ENCODE measurements around the gene PTPRN2.

The PTPRN2 gene

DNA sequence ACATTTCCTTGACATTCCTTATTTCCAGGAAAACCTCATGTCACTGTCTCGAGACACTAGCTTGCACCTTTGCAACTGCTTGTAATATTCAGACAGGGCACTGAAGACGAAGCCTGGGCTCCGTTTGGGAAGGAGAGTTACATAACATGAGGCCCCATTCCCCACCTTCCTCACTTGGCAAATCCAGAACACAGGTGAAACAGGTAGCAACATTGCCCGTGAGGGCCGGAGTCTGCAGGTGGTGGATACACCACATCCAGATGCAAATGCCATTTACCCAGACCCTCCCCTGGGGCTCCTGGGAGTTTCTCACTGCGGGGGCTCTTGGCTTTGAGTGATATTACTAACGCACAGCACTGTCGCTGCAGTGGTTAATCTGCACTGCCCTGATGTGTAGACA, 491.0 kb downstream of the PTPRN2 start:
- H3K4me3 ChIP-seq (ENCODE audit: low read depth, low read length) = no peak overlapping the region
- DNase-seq (ENCODE audit: low read depth) = no peak
- TF ChIP-seq, protein P1, sequence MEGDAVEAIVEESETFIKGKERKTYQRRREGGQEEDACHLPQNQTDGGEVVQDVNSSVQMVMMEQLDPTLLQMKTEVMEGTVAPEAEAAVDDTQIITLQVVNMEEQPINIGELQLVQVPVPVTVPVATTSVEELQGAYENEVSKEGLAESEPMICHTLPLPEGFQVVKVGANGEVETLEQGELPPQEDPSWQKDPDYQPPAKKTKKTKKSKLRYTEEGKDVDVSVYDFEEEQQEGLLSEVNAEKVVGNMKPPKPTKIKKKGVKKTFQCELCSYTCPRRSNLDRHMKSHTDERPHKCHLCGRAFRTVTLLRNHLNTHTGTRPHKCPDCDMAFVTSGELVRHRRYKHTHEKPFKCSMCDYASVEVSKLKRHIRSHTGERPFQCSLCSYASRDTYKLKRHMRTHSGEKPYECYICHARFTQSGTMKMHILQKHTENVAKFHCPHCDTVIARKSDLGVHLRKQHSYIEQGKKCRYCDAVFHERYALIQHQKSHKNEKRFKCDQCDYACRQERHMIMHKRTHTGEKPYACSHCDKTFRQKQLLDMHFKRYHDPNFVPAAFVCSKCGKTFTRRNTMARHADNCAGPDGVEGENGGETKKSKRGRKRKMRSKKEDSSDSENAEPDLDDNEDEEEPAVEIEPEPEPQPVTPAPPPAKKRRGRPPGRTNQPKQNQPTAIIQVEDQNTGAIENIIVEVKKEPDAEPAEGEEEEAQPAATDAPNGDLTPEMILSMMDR (IDR thresholded peaks at IDR 0.05; ENCODE audit: low read depth, low read length, missing control alignments) = no peak
- in situ Hi-C loops (cut with HindIII; ENCODE audit: low sequenced_read_pairs) = no loop called here

DNA sequence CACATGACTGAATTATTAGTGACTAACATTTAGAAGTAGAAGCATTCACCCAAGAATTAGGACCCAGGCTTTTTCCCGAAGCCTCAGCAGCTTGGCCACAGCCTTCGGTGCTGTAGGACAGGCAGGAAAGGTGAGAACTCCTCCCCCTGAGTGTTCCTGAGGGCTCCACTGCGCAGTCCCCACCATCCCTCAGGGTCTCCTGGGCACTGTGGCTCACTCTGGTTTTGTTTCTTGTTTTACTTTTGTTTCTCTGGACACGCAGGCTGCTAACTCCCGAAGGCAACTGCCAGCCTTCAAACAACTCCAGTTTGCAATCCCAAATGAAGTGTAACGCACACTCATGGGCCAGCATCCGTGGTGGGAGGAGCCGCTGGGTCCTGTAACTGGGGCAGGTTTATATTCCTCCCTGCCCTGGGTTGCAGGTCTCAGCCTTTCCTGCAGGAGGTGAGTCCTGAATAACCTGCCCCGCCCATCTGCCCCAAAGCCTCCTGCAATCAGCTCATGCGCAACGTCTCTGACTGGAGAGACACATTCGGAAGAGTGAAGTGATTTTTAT, 492.9 kb downstream of the PTPRN2 start:
- no peak for DNase-seq (ENCODE audit: low read depth)
- TF ChIP-seq, protein P1 (IDR thresholded peaks at IDR 0.05; ENCODE audit: low read depth, low read length, missing control alignments) = no peak
- no peak overlapping the region for H3K4me3 ChIP-seq (ENCODE audit: low read depth, low read length)
- in situ Hi-C loops (cut with HindIII; ENCODE audit: low sequenced_read_pairs) = no loop called here

DNA sequence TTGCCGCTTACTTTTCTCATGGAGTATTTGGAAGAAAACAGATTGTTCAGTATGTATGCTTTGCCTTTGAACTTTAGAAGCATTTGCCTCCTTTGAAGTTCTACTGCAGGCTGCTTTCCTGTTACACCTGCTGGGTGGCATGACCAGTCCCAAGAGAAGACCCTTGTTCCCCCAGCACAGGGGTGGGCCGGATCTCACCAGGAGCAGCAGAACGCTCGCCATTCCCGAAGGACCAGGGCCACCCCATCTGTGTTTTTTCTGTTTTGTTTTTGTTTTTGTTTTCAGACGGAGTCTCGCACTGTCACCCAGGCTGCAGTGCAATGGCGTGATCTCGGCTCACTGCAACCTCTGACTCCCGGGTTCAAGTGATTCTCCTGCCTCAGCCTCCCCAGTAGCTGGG, 493.6 kb downstream of the PTPRN2 start:
- no peak overlapping the region for H3K4me3 ChIP-seq (ENCODE audit: low read depth, low read length)
- in situ Hi-C loops (cut with HindIII; ENCODE audit: low sequenced_read_pairs) = no loop called here
- TF ChIP-seq, protein P1 (IDR thresholded peaks at IDR 0.05; ENCODE audit: low read depth, low read length, missing control alignments) = no peak
- DNase-seq (ENCODE audit: low read depth) = no peak

DNA sequence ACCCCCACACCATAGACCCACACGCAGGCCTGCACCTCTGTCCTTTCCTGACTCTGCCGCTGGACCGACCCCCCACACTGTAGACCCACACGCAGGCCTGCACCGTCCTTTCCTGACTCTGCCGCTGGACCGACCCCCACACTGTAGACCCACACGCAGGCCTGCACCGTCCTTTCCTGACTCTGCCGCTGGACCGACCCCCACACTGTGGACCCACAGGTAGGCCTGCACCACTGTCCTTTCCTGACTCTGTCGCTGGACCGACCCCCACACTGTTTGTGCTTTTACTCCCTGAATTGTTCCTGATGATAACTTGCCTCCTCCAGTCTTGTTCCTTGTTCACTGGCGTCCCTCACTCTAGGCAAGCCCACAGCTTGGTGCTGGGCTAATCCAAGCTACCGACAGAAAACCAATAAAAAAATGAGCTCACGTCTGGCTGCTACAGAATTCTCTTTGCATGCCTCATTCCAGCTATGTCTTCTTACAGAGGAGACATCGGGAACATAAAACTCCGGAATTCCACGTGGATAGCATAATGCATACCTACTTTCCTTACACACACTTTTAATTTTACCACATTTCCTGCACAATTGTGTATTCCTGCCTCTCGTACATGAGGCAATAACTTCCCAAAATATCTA, 494.3 kb downstream of the PTPRN2 start:
- no peak for DNase-seq (ENCODE audit: low read depth)
- TF ChIP-seq, protein P1 (IDR thresholded peaks at IDR 0.05; ENCODE audit: low read depth, low read length, missing control alignments) = no peak
- H3K4me3 ChIP-seq (ENCODE audit: low read depth, low read length) = no peak overlapping the region
- in situ Hi-C loops (cut with HindIII; ENCODE audit: low sequenced_read_pairs) = no loop called here

DNA sequence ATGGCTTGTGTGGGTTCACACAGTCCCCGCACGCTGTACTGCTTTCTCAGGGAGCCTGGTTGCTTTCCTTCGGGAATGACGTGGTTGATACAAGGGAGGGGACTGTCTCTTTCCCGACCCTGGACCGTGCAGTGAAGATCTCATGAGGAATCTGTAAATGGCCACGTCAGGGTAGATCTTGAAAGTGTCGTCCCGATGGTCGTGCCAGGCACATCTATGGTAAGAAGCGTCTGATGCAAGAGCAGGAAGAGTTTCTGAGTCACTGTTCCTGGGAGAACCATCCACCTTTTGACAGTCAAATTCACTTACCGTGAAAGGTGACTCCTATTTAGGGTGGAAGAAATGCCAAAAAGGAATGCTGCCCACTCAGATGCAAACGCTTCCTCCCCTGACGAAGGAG, 500.4 kb downstream of the PTPRN2 start:
- TF ChIP-seq, protein P1 (IDR thresholded peaks at IDR 0.05; ENCODE audit: low read depth, low read length, missing control alignments) = no peak
- in situ Hi-C loops (cut with HindIII; ENCODE audit: low sequenced_read_pairs) = no loop called here
- DNase-seq (ENCODE audit: low read depth) = no peak
- H3K4me3 ChIP-seq (ENCODE audit: low read depth, low read length) = no peak overlapping the region

DNA sequence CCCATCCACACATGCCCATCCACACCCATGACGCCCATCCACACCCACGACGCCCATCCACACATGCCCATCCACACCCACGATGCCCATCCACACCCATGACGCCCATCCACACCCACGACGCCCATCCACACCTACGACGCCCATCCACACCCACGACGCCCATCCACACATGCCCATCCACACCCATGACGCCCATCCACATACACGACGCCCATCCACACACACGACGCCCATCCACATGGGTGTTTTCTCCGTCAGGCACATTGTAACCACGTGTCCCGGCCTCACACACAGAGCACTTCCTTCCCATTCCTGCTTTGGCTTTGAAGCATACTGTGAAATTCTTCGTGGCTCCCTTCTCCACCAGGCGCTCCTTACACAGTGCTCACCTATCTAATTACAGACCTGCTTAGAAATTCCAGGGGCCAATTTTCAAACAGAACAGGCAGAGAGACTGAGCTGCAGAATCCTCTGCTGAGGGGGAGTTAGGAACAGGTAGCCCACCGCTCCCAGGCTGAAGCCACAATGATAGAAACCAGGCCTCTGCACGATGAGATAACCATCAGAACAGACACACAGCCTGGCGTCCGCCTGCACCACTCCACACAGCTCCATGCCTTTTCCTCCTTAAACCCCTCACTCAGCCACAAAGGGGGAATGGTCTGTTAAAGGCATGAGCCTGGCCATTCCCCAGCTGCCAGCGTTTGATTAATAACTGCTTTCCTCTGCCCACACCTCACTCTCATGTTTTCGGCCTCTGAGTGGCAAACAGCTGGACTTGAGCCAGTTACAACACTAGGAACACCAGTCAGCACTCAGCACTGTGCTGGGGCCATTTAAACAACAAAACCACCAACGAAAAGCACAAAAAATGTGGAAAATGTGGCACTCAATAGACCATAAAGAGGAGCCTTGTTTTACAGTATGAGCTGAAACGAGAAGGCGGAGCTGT, 501.6 kb downstream of the PTPRN2 start:
- H3K4me3 ChIP-seq (ENCODE audit: low read depth, low read length) = no peak overlapping the region
- DNase-seq (ENCODE audit: low read depth) = no peak
- TF ChIP-seq, protein P1 (IDR thresholded peaks at IDR 0.05; ENCODE audit: low read depth, low read length, missing control alignments) = no peak
- in situ Hi-C loops (cut with HindIII; ENCODE audit: low sequenced_read_pairs) = no loop called here

All from astrocyte of the cerebellum (primary cell).